ENCODE measurements around the gene MAP7. TPM values are rescaled to one million over a fixed set of nuclear protein-coding genes. Genes with fewer than 3 reads are reported as not detected.

Gene MAP7
- total and polyA plus RNA-seq, 4 donors = 3.2 to 17.5 (median 8.3) TPM

DNA sequence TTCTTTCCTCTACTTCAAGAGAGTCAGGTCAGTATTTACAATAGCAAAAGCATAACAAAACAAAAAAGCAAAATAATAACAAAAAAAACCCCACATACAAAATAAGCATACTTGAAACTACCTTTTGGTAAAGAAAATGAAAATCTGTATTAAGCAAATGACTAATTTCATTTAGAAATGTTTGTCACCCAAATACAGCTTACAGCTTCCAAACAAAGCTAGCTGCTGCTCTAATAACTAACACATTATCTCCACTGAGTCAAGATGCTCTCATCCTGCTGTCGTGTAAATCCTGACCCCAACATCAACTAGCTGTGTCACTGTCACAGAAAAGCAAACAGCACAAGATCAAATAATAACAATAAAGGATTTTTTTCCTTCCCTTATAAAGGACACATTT lies 21.7 kb downstream of the MAP7 start:
- no peak overlapping the region for H3K9ac ChIP-seq (ENCODE audit: low read depth in 1 of 2, low read length in 2 of 2)
- TF ChIP-seq CTCF (IDR thresholded peaks at IDR 0.05; ENCODE audit: low read depth, low read length, missing input control) = no peak
- TF ChIP-seq NR2F2 (IDR thresholded peaks at IDR 0.05) = no peak
- TF ChIP-seq SP1 (IDR thresholded peaks at IDR 0.05) = no peak
- TF ChIP-seq RXRA (IDR thresholded peaks at IDR 0.05) = no peak
- TF ChIP-seq HNF4A (conservative IDR thresholded peaks at IDR 0.05) = no peak
- TF ChIP-seq FOXA1 (IDR thresholded peaks at IDR 0.05) = no peak
- TF ChIP-seq RAD21 (IDR thresholded peaks at IDR 0.05) = no peak
- TF ChIP-seq EGR1 (IDR thresholded peaks at IDR 0.05; ENCODE audit: low read depth in 2 of 2) = no peak
- TF ChIP-seq, protein P1, sequence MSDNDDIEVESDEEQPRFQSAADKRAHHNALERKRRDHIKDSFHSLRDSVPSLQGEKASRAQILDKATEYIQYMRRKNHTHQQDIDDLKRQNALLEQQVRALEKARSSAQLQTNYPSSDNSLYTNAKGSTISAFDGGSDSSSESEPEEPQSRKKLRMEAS (IDR thresholded peaks at IDR 0.05) = no peak
- TF ChIP-seq FOXA2 (IDR thresholded peaks at IDR 0.05) = no peak
- TF ChIP-seq YY1 (IDR thresholded peaks at IDR 0.05) = no peak
- no peak for TF ChIP-seq GABPA (IDR thresholded peaks at IDR 0.05 in 1 of 2, conservative IDR thresholded peaks at IDR 0.05 in 1 of 2)
- TF ChIP-seq REST (IDR thresholded peaks at IDR 0.05) = no peak
- TF ChIP-seq HNF4G (IDR thresholded peaks at IDR 0.05) = no peak
- TF ChIP-seq TAF1 (conservative IDR thresholded peaks at IDR 0.05) = no peak
- TF ChIP-seq, protein P2, sequence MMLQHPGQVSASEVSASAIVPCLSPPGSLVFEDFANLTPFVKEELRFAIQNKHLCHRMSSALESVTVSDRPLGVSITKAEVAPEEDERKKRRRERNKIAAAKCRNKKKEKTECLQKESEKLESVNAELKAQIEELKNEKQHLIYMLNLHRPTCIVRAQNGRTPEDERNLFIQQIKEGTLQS (IDR thresholded peaks at IDR 0.05) = no peak
- TF ChIP-seq ZBTB33 (IDR thresholded peaks at IDR 0.05) = no peak
- TF ChIP-seq JUND (IDR thresholded peaks at IDR 0.05) = no peak
- 76% methylated on average over 1 of the region's 1 CpG for whole genome bisulfite sequencing

More for the DNA sequence above, 21.7 kb downstream of the MAP7 start:
- no peaks in the 10 kb centered on the region for H3K36me3 ChIP-seq (ENCODE audit: control insufficient read depth in 4 of 4, insufficient read depth in 3 of 4, low read depth in 1 of 4, low read length in 3 of 4)
- H3K4me3 ChIP-seq (ENCODE audit: low read depth in 1 of 3, low read length in 3 of 3) = no peak overlapping the region
- H3K27me3 ChIP-seq (ENCODE audit: control insufficient read depth in 4 of 4, insufficient read depth in 4 of 4, low read length in 3 of 4) = no peaks in the 10 kb centered on the region
- peaks cover 0 to 10% (median 4%) of the 10 kb centered on the region in 4 donors for H3K4me1 ChIP-seq (ENCODE audit: control insufficient read depth in 4 of 4, insufficient read depth in 4 of 4, low read length in 3 of 4)
- H3K9me3 ChIP-seq (ENCODE audit: control insufficient read depth in 4 of 4, low read length in 3 of 4) = no peaks in the 10 kb centered on the region
- DNase-seq (ENCODE audit: low spot score) = no peak
- H3K27ac ChIP-seq (ENCODE audit: low read depth in 1 of 2, low read length in 2 of 2) = no peak overlapping the region
